Gastrocnemius medialis (tissue), 4 donors: ENCODE data around the gene FUOM. TPM values are rescaled to one million over a fixed set of nuclear protein-coding genes. Genes with fewer than 3 reads are reported as not detected.

Experiments
- ATAC-seq, 2 donors: fragments of 150-250 bp; one replicate each; pipeline ENCODE4 v1.9.1; 2016
- DNase-seq, 2 donors: peaks; one replicate each; pipeline ENCODE4 v3.0.0-alpha.2; 2019
- H3K27ac ChIP-seq, 4 donors: fragments of 200-600 bp; sonication (generic); 1 replicate in 1 of 4; 2 replicates in 3 of 4; pipeline ENCODE4 v1.5.1; 2016 to 2018; ENCODE audit warnings: mild to moderate bottlenecking in 2 of 4, moderate library complexity in 1 of 4
- H3K27me3 ChIP-seq, 3 donors: fragments of 200-600 bp; sonication (generic) in 2 of 3; 1 replicate in 1 of 3; 2 replicates in 2 of 3; pipeline versions ENCODE4 v1.5.1 to v1.6.0; 2016 to 2019; ENCODE audit warnings: mild to moderate bottlenecking in 1 of 3, moderate library complexity in 1 of 3
- H3K36me3 ChIP-seq, 2 donors: fragments of 200-600 bp; sonication (generic) in 1 of 2; one replicate each; pipeline ENCODE4 v1.5.1; 2017 to 2018
- H3K4me1 ChIP-seq, 2 donors: fragments of 200-600 bp; sonication (generic) in 1 of 2; one replicate each; pipeline ENCODE4 v1.5.1; 2016 to 2017; ENCODE audit warnings: mild to moderate bottlenecking in 2 of 2
- H3K4me3 ChIP-seq, 4 donors: fragments of 200-600 bp; sonication (generic) in 3 of 4; 1 replicate in 1 of 4; 2 replicates in 3 of 4; pipeline ENCODE4 v1.5.1; 2016 to 2019; ENCODE audit warnings: mild to moderate bottlenecking in 2 of 4
- H3K9me3 ChIP-seq, 3 donors: fragments of 200-600 bp; sonication (generic) in 2 of 3; 1 replicate in 1 of 3; 2 replicates in 2 of 3; pipeline ENCODE4 v1.5.1; 2016 to 2019
- POLR2A ChIP-seq, 2 donors: fragments of 450-650 bp; IDR thresholded peaks; one replicate each; pipeline ENCODE4 v1.6.1; 2017; ENCODE audit warnings: antibody characterized with exemption in 2 of 2, mild to moderate bottlenecking in 2 of 2, moderate library complexity in 2 of 2
- in situ Hi-C, 4 donors: fragments of 200-750 bp; cut with MboI; loops; one replicate each; pipeline versions ENCODE4 v1.15.0 to v1.8.0; 2017; ENCODE audit warnings: low sequenced_read_pairs in 4 of 4
- intact Hi-C: fragments of 100-400 bp; cut with DNase I; formaldehyde crosslinking; loops from one replicate; pipeline ENCODE4 v1.15.1; 2023; ENCODE audit warnings: low total_unique reads
- total RNA-seq, 4 donors: library from RNA; depleted of rRNA; stranded (reverse); fragments of >200 nt; gene quantifications; one replicate each; pipeline versions ENCODE4 v1.1.0 to v1.2.3, GENCODE V29; 2016
- TF ChIP-seq, protein P1 (sequence below), 5 experiments: fragments of 450-650 bp in 3 of 5; fragments of 200-600 bp in 2 of 5; sonication (generic) in 2 of 5; IDR thresholded peaks in 4 of 5; conservative IDR thresholded peaks in 1 of 5; 1 replicate in 4 of 5; 2 replicates in 1 of 5; pipeline ENCODE4 v1.5.1; 2016 to 2019; ENCODE audit warnings: antibody characterized with exemption in 5 of 5, mild to moderate bottlenecking in 3 of 5, moderate library complexity in 3 of 5

Gene FUOM
- total RNA-seq, 4 donors from 2014 or later = 3.2 to 8.9 (median 5.6) TPM

DNA sequence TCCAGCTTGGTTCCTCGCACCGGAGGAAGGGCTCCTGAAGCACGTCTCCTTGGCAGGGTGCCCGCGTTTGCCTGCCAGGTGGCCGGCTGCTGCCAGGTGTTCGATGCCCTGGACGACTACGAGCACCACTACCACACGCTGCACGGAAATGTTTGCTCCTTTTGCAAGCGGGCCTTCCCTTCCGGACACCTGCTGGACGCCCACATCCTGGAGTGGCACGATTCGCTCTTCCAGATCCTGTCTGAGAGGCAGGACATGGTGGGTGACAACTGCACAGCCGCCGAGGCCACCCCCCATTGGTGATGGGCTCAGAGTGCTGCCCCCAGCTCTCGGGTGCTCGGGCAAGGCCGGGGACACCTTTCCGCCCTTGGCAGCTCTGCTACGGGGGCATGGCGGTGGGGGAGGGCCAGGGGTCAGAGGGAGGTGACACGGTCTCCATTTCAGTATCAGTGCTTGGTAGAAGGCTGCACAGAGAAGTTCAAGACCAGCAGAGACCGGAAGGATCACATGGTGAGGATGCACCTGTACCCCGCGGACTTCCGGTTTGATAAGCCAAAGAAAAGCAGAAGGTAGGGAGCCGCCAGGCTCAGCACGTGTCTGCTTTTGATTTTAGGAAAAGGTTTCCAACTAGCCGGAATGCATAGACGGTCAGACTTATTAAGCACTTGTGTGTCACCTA, 48.0 kb downstream of the FUOM start:
- no peaks in the 10 kb centered on the region for H3K27me3 ChIP-seq
- in situ Hi-C loops = no loop called here
- H3K36me3 ChIP-seq = peaks cover 0 to 24% of the 10 kb centered on the region in 2 donors
- ATAC-seq = no peak
- peak overlapping the region in 3 of 4 donors; percentile 81 to 99 (median 82) for H3K27ac ChIP-seq
- H3K4me3 ChIP-seq = peak overlapping the region in 1 of 4 donors; percentile 99
- TF ChIP-seq POLR2A (IDR thresholded peaks at IDR 0.05) = no peak
- TF ChIP-seq, protein P1, sequence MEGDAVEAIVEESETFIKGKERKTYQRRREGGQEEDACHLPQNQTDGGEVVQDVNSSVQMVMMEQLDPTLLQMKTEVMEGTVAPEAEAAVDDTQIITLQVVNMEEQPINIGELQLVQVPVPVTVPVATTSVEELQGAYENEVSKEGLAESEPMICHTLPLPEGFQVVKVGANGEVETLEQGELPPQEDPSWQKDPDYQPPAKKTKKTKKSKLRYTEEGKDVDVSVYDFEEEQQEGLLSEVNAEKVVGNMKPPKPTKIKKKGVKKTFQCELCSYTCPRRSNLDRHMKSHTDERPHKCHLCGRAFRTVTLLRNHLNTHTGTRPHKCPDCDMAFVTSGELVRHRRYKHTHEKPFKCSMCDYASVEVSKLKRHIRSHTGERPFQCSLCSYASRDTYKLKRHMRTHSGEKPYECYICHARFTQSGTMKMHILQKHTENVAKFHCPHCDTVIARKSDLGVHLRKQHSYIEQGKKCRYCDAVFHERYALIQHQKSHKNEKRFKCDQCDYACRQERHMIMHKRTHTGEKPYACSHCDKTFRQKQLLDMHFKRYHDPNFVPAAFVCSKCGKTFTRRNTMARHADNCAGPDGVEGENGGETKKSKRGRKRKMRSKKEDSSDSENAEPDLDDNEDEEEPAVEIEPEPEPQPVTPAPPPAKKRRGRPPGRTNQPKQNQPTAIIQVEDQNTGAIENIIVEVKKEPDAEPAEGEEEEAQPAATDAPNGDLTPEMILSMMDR (IDR thresholded peaks at IDR 0.05 in 4 of 5, conservative IDR thresholded peaks at IDR 0.05 in 1 of 5) = no peak
- H3K9me3 ChIP-seq = no peaks in the 10 kb centered on the region
- DNase-seq = no peak
- H3K4me1 ChIP-seq = peaks cover 24 to 26% of the 10 kb centered on the region in 2 donors
- intact Hi-C loops = loop anchor here (2.0 kb wide), 5 partner anchors 49 to 773 kb away; partner anchors contain the start of genes ECHS1, INPP5A and MTG1

- peaks cover 24 to 26% of the 10 kb centered on the region in 2 donors for H3K4me1 ChIP-seq
- H3K27me3 ChIP-seq = no peaks in the 10 kb centered on the region
- intact Hi-C loops (loop anchor here (2.0 kb wide), 5 partner anchors 48 to 772 kb away; partner anchors contain the start of genes ECHS1, INPP5A and MTG1), in situ Hi-C loops (no loop called here)
- no peak for TF ChIP-seq POLR2A (IDR thresholded peaks at IDR 0.05)
- TF ChIP-seq, protein P1 (IDR thresholded peaks at IDR 0.05 in 4 of 5, conservative IDR thresholded peaks at IDR 0.05 in 1 of 5) = no peak
- no peaks in the 10 kb centered on the region for H3K9me3 ChIP-seq
- peaks cover 0 to 24% of the 10 kb centered on the region in 2 donors for H3K36me3 ChIP-seq
- H3K27ac ChIP-seq = peak overlapping the region; percentile 81 to 99 (median 90)
- DNase-seq = peak; percentile 89 to 92
- H3K4me3 ChIP-seq = peak overlapping the region; percentile 77 to 99 (median 92)
- peak; percentile 90 to 91 for ATAC-seq
These were observed 48.6 kb downstream of the FUOM start for GRCh38 chr10:133309100-133309719.

DNA sequence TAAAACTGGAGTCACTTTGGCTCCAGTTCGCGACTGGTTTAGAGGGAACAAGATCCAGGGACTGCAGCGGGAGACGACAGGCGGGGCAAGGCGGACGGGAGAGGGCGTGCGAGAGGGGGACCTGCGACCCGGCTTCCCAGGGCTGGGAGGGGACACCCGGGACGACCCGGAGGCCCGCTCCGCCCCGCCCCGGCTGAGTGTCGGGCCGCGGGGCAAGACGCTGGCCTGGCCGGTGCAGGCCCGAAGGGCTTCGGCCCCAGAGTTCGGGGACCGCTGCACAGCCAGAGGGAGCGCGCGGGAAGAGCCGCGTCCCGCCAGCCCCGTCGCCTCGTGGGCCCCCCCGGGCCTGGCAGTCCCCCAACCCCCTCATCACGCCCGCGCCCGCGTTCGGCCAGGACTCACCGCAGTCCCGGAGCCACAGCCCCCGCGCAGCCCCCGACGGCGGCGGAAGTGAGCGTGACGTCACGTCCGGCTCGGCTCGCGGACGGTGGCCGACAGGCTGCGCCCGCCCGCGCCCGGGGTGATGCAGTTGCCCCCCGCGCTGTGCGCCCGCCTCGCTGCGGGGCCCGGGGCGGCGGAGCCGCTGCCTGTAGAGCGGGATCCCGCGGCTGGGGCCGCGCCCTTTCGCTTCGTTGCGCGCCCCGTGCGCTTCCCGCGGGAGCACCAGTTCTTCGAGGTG, 49.3 kb downstream of the FUOM start, which contains the start of the genes TUBGCP2 and ZNF511:
Gene TUBGCP2, minus strand, starts transcription at position 452 of the 679 bp plus-strand sequence. CDS start 5,931 bp downstream, outside the sequence.
Gene ZNF511, plus strand, starts transcription at position 494 of the 679 bp plus-strand sequence. Its CDS starts 30 bp downstream, at position 524.
- TF ChIP-seq, protein P1 (IDR thresholded peaks at IDR 0.05 in 4 of 5, conservative IDR thresholded peaks at IDR 0.05 in 1 of 5) = peak in 1 of 5 experiments; percentile 34
- TF ChIP-seq POLR2A (IDR thresholded peaks at IDR 0.05) = peak; percentile 76 to 84
- Histone ChIP-seq H3K36me3 (peaks cover 0 to 24% of the 10 kb centered on the region in 2 donors), H3K27me3 (no peaks in the 10 kb centered on the region), H3K9me3 (no peaks in the 10 kb centered on the region), H3K4me1 (peaks cover 24 to 26% of the 10 kb centered on the region in 2 donors), H3K4me3 (peak within 1 kb of the TSS; percentile 77 to 99 (median 92)), H3K27ac (peak within 1 kb of the TSS; percentile 81 to 99 (median 90))
- DNase-seq (peak; percentile 65 to 83), ATAC-seq (peak; percentile 89 to 92)
- in situ Hi-C loops (no loop called here), intact Hi-C loops (loop anchor here (2.0 kb wide), 5 partner anchors 48 to 772 kb away; partner anchors contain the start of genes ECHS1, INPP5A and MTG1)

- no peaks in the 10 kb centered on the region for H3K9me3 ChIP-seq
- H3K27ac ChIP-seq = peak overlapping the region; percentile 81 to 99 (median 90)
- intact Hi-C loops = loop anchor here (2.0 kb wide), 5 partner anchors 47 to 771 kb away; partner anchors contain the start of genes ECHS1, INPP5A and MTG1
- H3K4me3 ChIP-seq = peak overlapping the region; percentile 77 to 99 (median 92)
- in situ Hi-C loops = no loop called here
- TF ChIP-seq, protein P1 (IDR thresholded peaks at IDR 0.05 in 4 of 5, conservative IDR thresholded peaks at IDR 0.05 in 1 of 5) = peak in 4 of 5 experiments; percentile 40 to 67 (median 50)
- TF ChIP-seq POLR2A (IDR thresholded peaks at IDR 0.05) = no peak
- peak in 1 of 2 donors; percentile 65 for DNase-seq
- no peaks in the 10 kb centered on the region for H3K27me3 ChIP-seq
- ATAC-seq = peak; percentile 19 to 34
- peaks cover 0 to 24% of the 10 kb centered on the region in 2 donors for H3K36me3 ChIP-seq
- peaks cover 24 to 26% of the 10 kb centered on the region in 2 donors for H3K4me1 ChIP-seq
These were observed 49.9 kb downstream of the FUOM start for GRCh38 chr10:133307776-133308420.
